Subcutaneous adipose tissue (tissue), 4 donors: ENCODE data around the gene HES1. TPM values are rescaled to one million over a fixed set of nuclear protein-coding genes. Genes with fewer than 3 reads are reported as not detected.

ENCODE experiments used
- CTCF ChIP-seq: fragments of 450-650 bp; IDR thresholded peaks from one replicate; pipeline ENCODE4 v1.5.1; 2016; ENCODE audit warnings: low read depth, mild to moderate bottlenecking, control low read depth, antibody characterized with exemption, moderate library complexity
- total RNA-seq, 4 donors: library from RNA; depleted of rRNA; stranded (reverse); fragments of >200 nt; gene quantifications; one replicate each; pipeline ENCODE4 v1.1.0, GENCODE V29; 2016

Gene HES1
- total RNA-seq, 4 donors from 2014 or later: 12.1 to 29.3 (median 23.4) TPM

- no peak for TF ChIP-seq CTCF
These were observed 44.8 kb upstream of the HES1 start for GRCh38 chr3:194091141-194091540.

- TF ChIP-seq CTCF: no peak
These were observed 43.1 kb upstream of the HES1 start for GRCh38 chr3:194092881-194093301.

- TF ChIP-seq CTCF: no peak
These were observed 42.1 kb upstream of the HES1 start for GRCh38 chr3:194093842-194094241.

DNA sequence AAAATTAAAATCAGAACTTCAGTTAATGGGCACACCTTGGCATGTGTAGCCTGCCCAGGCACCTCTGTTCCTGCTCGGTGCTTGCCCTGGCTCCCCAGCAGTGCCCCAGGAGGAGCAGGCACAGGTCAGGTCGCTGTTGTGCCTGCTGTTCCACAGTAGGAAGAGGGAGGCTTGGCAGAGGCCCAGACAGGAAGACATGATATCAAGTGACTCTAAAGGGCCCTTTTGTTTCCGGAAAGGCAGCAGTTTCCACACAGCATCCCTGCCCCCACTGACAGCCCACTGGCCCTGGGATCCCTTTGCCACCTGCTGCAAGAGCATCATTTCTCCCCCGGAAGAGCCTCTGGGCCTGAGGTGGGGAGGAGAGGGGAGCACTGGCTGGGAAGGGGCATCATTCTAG, 40.5 kb upstream of the HES1 start:
- no peak for TF ChIP-seq CTCF

- no peak for TF ChIP-seq CTCF
These were observed 40.0 kb upstream of the HES1 start for GRCh38 chr3:194095902-194096301.

GRCh38 chr3:194097141-194097882, 38.6 kb upstream of the HES1 start:
- no peak for TF ChIP-seq CTCF

GRCh38 chr3:194098081-194098842, 37.7 kb upstream of the HES1 start:
- TF ChIP-seq CTCF: no peak
